Urothelium cell line (cell line): ENCODE results near the gene HK3.
A peak's percentile ranks its signal among the peaks of the same experiment; 100 is the strongest.

Experiments used
- DNase-seq: peaks from one replicate; pipeline ENCODE4 v3.0.0; 2011; ENCODE audit warnings: low spot score, mixed read lengths
- FAIRE-seq: peaks from 2 replicates; lab custom pipeline; 2011; peaks lifted over from hg19 to GRCh38; lab: Jason Lieb, UNC

HK3 gene

GRCh38 chr5:176851871-176852658, 47.1 kb downstream of the HK3 start:
- FAIRE-seq (no peak), DNase-seq (no peak)

GRCh38 chr5:176851380-176851779, 47.8 kb downstream of the HK3 start:
- no peak for FAIRE-seq

GRCh38 chr5:176850371-176851245, 48.5 kb downstream of the HK3 start:
- DNase-seq: no peak

More at GRCh38 chr5:176851380-176851779, 47.8 kb downstream of the HK3 start:
- DNase-seq: no peak

GRCh38 chr5:176849611-176850227, 49.4 kb downstream of the HK3 start:
- DNase-seq: no peak
- no peak for FAIRE-seq

More at GRCh38 chr5:176850371-176851245, 48.5 kb downstream of the HK3 start:
- no peak for FAIRE-seq

- DNase-seq (no peak), FAIRE-seq (no peak)
Measured at GRCh38 chr5:176848651-176849050, 50.5 kb downstream of the HK3 start.

GRCh38 chr5:176847726-176848290, 51.3 kb downstream of the HK3 start:
- DNase-seq (no peak), FAIRE-seq (no peak)

- FAIRE-seq: no peak
- DNase-seq: no peak
Measured at GRCh38 chr5:176847148-176847547, 52.0 kb downstream of the HK3 start.

- no peak for FAIRE-seq
- no peak for DNase-seq
Measured at GRCh38 chr5:176846335-176847140, 52.6 kb downstream of the HK3 start.

GRCh38 chr5:176845392-176845713, 53.8 kb downstream of the HK3 start:
- DNase-seq (no peak), FAIRE-seq (no peak)

GRCh38 chr5:176844706-176845391, 54.3 kb downstream of the HK3 start:
- FAIRE-seq (no peak), DNase-seq (peak; percentile 46)

GRCh38 chr5:176844281-176844680, 54.9 kb downstream of the HK3 start:
- DNase-seq (no peak), FAIRE-seq (no peak)

GRCh38 chr5:176843673-176844072, 55.5 kb downstream of the HK3 start:
- DNase-seq (no peak), FAIRE-seq (no peak)

- FAIRE-seq: no peak
- DNase-seq: peak; percentile 85
Measured at GRCh38 chr5:176837707-176838115, 61.4 kb downstream of the HK3 start.

GRCh38 chr5:176836811-176837706, 62.1 kb downstream of the HK3 start:
- FAIRE-seq (no peak), DNase-seq (no peak)

- FAIRE-seq (no peak), DNase-seq (no peak)
Measured at GRCh38 chr5:176835918-176836317, 63.2 kb downstream of the HK3 start.

- DNase-seq (no peak), FAIRE-seq (no peak)
Measured at GRCh38 chr5:176833286-176833685, 65.9 kb downstream of the HK3 start.

- no peak for FAIRE-seq
- no peak for DNase-seq
Measured at GRCh38 chr5:176832162-176832561, 67.0 kb downstream of the HK3 start.

GRCh38 chr5:176831425-176831824, 67.7 kb downstream of the HK3 start:
- FAIRE-seq (no peak), DNase-seq (no peak)

GRCh38 chr5:176830995-176831423, 68.1 kb downstream of the HK3 start:
- no peak for FAIRE-seq
- DNase-seq: no peak
